Esophagus squamous epithelium (tissue), 4 donors: ENCODE data around the gene NFKBIZ.

Experiments
- POLR2A ChIP-seq, 4 donors: fragments of 450-650 bp; IDR thresholded peaks; one replicate each; pipeline ENCODE4 v1.6.1; 2017; ENCODE audit warnings: antibody characterized with exemption in 4 of 4, mild to moderate bottlenecking in 4 of 4, moderate library complexity in 3 of 4
- TF ChIP-seq, protein P1 (sequence below), 6 experiments: fragments of 450-650 bp in 4 of 6; fragments of 200-600 bp in 2 of 6; sonication (generic) in 2 of 6; IDR thresholded peaks; one replicate each; pipeline ENCODE4 v1.5.1; 2016 to 2019; ENCODE audit warnings: antibody characterized with exemption in 6 of 6, mild to moderate bottlenecking in 4 of 6, moderate library complexity in 4 of 6

DNA sequence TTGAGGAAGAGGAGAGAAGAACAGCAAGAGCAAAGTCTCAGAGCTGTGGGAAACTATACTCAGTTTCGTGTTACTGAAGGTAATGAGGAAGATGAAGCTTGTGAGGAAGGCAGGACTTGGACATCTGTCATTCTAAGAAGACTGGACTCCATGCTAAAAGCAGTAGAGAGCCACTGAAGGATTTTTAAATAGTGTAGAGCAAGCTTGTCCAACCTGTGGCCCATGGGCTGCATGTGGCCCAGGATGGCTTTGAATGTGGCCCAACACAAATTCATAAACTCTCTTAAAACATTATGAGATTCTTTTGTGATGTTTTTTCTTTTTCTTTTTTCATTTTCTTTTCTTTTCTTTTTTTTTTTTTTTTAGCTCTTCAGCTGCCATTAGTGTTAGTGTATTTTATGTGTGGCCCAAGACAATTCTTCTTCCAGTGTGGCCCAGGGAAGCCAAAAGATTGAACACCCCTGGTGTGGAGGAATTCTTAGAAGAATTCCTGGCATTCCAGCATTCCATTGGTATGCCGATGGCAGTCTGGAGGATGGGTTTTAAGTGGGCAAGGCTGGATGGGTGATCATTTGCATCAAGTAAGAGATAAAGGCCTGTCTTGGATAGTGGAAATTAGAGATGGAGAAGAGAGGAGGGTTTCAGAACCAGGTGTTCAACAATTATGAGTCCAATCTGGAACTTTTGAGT, 6.9 kb upstream of the NFKBIZ start:
- TF ChIP-seq, protein P1, sequence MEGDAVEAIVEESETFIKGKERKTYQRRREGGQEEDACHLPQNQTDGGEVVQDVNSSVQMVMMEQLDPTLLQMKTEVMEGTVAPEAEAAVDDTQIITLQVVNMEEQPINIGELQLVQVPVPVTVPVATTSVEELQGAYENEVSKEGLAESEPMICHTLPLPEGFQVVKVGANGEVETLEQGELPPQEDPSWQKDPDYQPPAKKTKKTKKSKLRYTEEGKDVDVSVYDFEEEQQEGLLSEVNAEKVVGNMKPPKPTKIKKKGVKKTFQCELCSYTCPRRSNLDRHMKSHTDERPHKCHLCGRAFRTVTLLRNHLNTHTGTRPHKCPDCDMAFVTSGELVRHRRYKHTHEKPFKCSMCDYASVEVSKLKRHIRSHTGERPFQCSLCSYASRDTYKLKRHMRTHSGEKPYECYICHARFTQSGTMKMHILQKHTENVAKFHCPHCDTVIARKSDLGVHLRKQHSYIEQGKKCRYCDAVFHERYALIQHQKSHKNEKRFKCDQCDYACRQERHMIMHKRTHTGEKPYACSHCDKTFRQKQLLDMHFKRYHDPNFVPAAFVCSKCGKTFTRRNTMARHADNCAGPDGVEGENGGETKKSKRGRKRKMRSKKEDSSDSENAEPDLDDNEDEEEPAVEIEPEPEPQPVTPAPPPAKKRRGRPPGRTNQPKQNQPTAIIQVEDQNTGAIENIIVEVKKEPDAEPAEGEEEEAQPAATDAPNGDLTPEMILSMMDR (IDR thresholded peaks at IDR 0.05): no peak
- TF ChIP-seq POLR2A (IDR thresholded peaks at IDR 0.05): no peak
